NCI-H2081 treated with DMSO at 0.1 percent for 48 hours (cell line): ENCODE data around the gene PLXDC1.

Experiments
- DNase-seq: peaks from one replicate; lab custom pipeline; 2025; lab: John Stamatoyannopoulos, UW

The PLXDC1 gene

GRCh38 chr17:39096508-39097149 lies 54.8 kb downstream of the PLXDC1 start:
- DNase-seq: no peak

DNA sequence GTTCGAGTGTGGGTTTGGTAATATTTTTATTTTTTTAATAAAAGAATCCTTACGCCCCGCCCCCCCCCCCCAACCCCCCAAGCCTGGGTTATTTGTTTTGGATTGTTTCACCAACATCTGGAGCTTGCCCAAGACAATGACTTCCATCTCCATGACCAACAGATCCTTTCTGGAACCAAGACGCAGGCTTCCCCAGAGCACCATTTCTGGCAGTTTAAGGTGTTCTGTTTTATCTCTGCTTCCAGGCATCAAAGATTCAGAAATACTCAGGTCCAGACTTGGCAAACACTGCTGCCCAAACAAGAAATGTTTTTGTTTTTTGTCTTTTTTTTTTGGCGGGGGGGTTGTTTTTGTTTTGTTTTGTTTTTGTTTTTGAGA lies 56.1 kb downstream of the PLXDC1 start:
- no peak for DNase-seq

- DNase-seq: no peak
These were observed 56.7 kb downstream of the PLXDC1 start for GRCh38 chr17:39094607-39095308.

DNA sequence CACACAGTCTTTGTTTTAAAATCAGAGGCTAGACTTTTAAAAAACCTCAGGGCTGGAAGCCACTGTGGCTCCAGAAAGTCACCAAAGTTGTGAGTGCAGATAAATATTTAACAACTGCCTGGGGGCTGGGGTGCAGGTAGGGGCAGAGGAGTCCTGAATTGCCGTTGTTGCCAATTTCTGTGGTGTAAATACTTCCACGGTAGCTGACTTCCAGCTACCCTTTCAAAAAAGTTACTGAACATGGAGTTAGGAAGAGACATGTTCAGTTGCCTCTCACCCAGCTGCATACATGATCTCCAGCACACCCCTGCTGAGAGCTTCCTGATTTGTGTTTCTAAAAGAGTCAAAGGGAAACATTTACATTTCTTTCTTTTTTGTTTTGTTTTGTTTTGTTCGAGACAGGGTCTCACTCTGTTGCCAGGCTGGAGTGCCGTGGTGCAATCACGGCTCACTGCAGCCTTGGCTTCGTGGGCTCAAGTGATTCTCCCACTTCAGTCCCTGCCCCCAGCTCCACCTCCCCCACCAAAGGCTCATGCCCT lies 58.7 kb downstream of the PLXDC1 start:
- DNase-seq: no peak

DNA sequence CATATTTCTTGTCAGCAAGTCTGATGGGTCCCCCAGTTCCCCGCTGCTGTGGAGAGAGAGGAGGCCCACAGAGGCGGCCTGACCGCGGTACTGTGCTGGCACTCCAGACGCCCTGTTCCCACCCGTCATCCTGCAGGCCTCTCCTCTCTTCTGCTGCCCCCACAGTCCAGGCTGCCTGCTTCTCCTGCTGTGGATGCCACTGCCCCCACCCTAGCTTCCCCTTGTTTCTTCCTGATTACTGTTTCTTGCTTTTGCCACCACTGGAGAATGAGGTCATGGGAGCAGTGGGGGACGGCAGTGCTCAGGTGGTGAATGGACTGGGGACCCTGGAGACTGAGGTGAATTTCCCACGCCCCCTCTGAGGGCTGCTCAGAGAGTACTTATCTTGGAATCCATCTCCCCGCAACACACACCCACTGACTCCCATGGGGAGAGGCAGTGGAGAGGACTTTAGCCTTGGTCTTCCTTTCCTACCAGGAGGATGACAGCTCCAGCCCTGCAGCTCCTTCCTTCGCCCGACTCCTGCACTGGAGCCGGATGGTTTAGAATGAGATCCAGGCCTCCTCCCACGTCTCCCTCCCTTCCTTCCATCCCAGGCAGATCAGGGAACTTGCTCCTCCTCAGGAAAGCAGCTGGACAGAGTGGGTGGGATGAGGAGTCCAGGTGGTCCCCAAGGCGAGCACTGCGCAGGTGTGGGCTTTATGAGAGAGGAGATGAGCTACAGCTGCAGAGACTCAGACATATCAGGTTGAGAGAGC lies 60.4 kb downstream of the PLXDC1 start:
- no peak for DNase-seq

DNA sequence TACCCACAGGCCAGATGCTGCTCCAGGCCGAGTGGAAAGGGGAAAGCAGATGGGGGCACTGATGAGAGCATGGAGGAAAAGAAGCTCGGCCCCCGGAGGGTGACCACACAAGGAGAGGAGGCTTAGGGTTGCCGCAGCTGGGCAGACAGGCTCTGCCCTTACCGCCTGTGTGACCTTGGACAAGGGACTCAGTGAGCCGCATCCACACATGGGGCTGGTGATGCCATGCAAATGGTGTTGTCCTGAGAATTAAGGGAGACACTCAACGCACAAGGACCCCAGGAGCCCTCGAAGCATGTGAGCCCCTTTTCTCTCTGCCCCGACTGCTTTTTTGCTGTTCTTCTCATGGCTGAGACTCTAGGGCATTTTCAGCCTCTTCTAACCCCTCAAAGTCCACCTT lies 61.0 kb downstream of the PLXDC1 start:
- no peak for DNase-seq

DNA sequence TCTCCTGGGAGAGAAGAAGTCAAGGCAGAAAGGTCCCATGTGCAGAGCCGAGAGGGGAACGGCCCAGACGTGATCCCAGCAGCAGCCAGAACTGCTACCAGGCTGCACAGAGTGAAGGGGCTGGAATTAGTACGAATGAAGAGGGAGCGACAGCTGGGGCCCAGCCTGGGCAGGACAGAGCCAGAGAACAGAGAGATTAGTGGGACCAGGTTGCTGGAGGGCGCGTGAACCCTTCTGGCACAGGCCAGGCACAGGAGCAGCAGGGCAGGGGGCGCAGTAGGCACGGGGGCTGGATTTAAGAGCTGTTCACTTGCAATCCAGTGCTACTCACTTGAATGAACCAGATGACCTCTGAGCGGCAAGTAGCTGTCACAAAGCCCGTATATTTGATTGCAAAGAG lies 66.9 kb downstream of the PLXDC1 start:
- no peak for DNase-seq

DNA sequence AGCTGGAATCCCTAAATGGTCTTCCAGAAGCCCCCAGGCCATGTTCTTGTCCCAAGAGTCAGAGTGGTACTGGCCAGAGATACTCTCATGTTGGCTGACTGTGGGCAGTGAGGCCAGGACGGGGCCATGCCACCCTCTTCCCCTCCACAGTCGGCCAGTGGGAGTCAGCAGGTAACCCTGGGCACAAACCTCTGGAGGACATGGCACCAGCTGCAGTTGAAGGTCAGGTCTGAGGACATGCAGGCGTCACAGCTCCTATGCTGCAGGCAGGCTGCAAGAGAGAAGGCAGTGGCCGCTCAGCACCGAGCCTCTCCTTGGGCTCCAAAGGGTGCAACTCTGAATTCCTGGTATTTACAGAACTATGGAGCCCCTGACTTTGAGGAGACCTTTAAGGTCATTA lies 68.2 kb downstream of the PLXDC1 start:
- no peak for DNase-seq

- DNase-seq: no peak
These were observed 69.0 kb downstream of the PLXDC1 start for GRCh38 chr17:39082482-39082881.

GRCh38 chr17:39081851-39082250 lies 69.6 kb downstream of the PLXDC1 start:
- DNase-seq: no peak

- DNase-seq: no peak
These were observed 70.9 kb downstream of the PLXDC1 start for GRCh38 chr17:39080421-39081078.

DNA sequence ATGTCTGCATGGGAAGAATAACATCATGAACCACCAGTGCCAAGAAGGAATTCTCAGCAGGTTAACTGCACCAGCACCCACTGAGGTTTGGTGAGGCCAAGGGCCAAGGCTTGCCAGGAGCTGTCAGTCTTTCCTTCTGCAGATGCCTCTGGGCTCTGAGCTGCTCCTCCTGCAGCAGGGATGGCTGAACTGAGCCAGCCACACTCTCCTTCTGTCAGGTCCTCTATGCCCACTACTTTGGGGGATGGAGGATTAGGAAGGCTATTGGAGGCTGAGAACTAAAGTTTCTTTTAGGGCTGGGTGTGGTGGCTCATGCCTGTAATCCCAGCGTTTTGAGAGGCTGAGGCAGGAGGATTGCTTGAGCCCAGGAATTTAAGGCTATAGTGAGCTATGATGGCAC lies 71.6 kb downstream of the PLXDC1 start:
- DNase-seq: no peak

DNA sequence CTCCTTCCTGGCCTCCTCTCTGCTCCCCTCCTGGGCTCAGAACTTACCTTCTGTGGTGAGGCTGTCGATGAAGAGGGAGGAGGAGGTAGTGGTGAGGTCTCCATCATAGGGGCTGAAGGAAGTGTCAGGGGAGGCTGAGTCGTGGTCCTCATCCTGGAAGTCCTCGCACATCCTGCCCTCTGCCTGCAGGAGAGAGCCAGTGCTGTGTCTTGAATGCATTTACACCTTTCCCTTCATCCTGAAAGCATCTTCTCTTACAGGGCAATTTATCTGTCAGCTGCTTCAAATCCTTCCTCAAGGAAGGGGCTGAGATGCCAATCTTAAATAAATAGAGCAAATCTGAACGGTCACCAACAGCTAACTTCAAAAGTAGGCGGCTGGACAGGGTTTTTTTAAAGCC lies 73.6 kb downstream of the PLXDC1 start:
- no peak for DNase-seq

GRCh38 chr17:39077252-39077651 lies 74.2 kb downstream of the PLXDC1 start:
- no peak for DNase-seq

GRCh38 chr17:39074676-39075075 lies 76.8 kb downstream of the PLXDC1 start:
- DNase-seq: no peak

DNA sequence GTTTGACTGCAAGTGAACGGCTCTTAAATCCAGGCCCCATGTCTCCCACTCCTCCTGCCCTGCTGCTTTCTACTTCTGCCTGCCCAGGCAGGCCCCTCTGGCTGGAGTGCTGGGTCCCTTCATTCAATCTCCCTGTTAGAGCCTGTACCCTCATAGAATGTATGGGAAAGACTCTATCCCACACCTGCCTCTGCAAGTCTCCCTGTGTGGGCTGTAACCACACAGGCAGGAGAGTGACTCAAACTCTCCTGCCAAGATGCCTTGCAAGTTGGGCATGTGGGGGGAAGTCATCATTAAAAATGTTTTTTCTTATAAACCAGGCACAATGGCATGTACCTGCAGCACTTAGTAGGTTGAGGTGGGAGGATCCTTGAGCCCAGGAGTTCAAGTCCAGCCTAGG lies 77.5 kb downstream of the PLXDC1 start:
- DNase-seq: no peak

GRCh38 chr17:39073353-39073752 lies 78.1 kb downstream of the PLXDC1 start:
- no peak for DNase-seq

DNA sequence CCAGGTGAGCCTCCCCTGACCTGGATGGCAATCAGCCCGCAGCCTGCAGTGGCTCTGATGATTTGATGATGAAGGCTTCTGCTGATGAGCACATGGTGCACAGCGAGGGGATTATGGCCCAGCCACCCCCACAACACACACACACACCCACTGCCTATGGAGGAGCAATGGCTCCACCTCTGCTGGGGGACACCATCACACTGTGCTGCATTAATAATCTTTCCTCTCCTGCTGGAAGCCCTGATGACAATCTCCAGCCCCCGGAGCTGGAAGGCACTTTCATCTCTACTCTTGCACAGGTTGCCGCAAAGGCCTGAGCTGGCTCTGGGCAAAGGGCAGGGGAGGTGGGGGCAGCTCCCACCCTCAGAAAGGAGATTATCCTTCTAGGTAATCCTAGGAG lies 79.9 kb downstream of the PLXDC1 start:
- DNase-seq: no peak

- peak; percentile 6 for DNase-seq
These were observed 82.2 kb downstream of the PLXDC1 start for GRCh38 chr17:39069114-39069756.

GRCh38 chr17:39064819-39065218 lies 86.6 kb downstream of the PLXDC1 start:
- no peak for DNase-seq

DNA sequence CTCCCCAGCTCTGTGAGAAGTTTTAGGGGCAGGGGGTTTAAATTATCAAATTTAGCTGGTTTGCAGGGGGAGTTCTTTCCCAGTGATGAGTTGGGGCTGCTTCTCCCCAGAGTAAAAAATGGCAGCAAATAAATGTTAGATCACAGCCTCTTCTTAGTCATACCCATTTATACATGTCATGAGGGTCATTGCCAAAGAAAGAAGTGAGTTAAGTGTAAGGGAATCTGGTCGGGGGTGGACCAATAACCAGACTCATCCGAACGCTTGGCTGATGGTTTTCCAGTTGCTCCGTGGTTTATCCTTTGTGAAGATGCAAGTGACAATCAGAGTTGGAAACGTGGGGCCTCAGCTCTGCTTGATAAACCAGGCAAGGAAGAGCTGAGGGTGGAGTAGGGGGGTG lies 87.1 kb downstream of the PLXDC1 start:
- DNase-seq: no peak

DNA sequence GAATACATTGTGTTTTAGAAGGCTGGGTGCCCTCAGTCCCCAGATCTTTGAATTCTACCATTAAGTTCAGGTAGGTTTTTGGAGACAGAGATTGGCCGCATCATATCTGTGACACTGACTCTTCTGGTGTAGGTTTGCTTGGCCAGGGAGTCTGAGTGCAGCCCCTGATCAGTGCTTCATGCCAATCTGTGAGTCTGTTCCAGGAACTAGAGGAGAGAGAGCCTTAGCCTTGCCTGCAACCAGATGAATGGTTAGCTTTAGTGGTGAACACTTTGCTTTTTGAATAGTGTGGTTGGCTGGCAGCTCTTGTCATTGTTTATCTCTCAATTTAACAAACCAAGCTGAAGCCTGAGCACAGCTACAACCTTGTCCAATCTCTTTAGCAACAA lies 87.8 kb downstream of the PLXDC1 start:
- no peak for DNase-seq
